ENCODE results near the gene OTOG.

Gene OTOG

DNA sequence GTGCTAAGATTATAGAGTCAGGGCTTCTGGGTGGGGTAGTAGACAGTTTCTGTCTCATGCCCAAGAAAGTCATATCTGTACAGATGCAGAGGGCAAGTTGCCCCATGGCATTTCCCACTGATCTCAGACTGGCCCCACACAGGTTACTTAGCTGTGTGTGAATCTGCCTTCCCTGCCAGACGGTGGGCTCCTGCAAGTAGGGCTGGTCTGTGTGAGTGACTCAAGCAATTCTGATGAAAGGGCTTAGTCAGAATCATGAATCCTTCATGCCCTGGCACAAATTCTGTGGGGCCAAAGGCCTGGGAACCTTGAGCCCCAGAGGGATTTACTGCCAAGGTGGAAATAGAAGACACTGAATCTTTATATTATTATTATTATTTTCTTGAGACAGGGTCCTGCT, 33.2 kb upstream of the OTOG start:
- H3K4me1 Mint-ChIP-seq (ENCODE audit: low read depth) = no peaks in the 10 kb centered on the region
- H3K4me3 Mint-ChIP-seq = no peak overlapping the region
- no peaks in the 10 kb centered on the region for H3K36me3 Mint-ChIP-seq
- peaks cover 8% of the 10 kb centered on the region for H3K27me3 Mint-ChIP-seq
- H3K9me3 Mint-ChIP-seq (ENCODE audit: low read depth) = no peaks in the 10 kb centered on the region
- no peak overlapping the region for H3K27ac Mint-ChIP-seq

GRCh38 chr11:17514476-17514875, 32.6 kb upstream of the OTOG start:
- Mint-ChIP-seq H3K27ac (no peak overlapping the region), H3K4me3 (no peak overlapping the region), H3K27me3 (peaks cover 5% of the 10 kb centered on the region), H3K36me3 (no peaks in the 10 kb centered on the region), H3K4me1 (ENCODE audit: low read depth) (no peaks in the 10 kb centered on the region), H3K9me3 (ENCODE audit: low read depth) (no peaks in the 10 kb centered on the region)

DNA sequence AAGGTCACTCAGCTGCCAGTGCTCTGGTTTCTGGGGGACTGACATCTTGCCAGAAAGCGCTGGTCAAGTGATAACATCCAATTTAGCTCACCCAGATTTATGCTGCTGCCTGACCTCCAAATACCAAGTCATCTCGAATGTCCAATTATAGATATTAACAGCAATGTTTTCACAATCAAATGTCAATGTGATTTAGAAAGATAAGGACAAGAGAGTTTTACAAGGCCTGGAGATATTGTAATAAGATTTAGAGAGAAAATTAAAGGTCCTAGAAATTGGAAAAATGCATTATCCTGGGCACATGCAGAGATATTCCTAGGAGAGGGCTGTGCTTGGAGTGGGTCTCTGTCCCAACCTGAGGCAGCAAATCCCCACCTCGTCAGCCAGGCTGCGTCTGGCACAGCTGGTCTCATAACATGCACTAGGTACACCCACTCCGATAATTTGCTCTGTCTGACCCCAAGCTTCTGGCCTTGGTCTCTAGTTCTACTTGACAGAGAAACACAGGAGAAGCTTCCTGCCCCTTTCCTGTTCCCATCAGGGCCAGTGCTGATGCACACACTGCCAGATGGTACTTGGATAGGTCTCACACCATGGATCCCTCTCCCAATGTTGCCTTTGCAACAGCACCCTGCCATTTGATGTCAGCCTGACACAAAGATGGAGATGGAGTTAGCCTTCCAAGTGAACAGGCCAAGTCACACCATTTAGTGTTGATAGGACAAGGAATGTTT, 31.4 kb upstream of the OTOG start:
- Mint-ChIP-seq H3K4me3 (no peak overlapping the region), H3K9me3 (ENCODE audit: low read depth) (no peaks in the 10 kb centered on the region), H3K27me3 (peaks cover 5% of the 10 kb centered on the region), H3K27ac (no peak overlapping the region), H3K4me1 (ENCODE audit: low read depth) (no peaks in the 10 kb centered on the region), H3K36me3 (no peaks in the 10 kb centered on the region)

DNA sequence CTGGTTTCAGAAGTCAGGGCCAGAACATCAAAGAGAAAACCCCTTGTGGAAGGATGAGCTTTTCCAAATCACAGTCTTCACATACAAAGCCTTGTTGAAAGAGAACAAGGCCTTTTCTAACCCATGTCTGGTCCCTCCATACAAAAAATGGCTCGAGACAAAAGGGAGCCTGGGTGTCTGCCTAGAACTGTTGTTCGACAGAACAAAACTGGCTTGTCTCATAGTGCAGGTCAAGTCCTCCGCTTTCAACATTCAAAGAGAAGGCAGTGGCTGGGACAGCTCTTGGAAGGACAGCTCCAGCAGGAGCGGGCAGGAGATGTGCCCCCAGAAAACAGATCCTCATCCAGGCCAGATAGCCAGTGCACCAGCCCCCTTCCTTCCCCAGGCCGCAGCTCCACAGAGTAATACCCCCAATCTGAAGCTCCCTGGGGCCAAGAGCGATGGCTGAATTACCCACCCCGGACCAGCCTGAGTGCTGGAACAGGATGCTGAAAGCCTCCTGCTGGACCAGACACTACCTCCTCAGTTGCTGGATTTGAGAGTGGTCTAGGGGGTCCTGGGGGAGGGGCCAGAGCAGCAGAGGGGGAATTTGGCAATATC, 30.4 kb upstream of the OTOG start:
- no peaks in the 10 kb centered on the region for H3K9me3 Mint-ChIP-seq (ENCODE audit: low read depth)
- H3K36me3 Mint-ChIP-seq = no peaks in the 10 kb centered on the region
- H3K27ac Mint-ChIP-seq = no peak overlapping the region

DNA sequence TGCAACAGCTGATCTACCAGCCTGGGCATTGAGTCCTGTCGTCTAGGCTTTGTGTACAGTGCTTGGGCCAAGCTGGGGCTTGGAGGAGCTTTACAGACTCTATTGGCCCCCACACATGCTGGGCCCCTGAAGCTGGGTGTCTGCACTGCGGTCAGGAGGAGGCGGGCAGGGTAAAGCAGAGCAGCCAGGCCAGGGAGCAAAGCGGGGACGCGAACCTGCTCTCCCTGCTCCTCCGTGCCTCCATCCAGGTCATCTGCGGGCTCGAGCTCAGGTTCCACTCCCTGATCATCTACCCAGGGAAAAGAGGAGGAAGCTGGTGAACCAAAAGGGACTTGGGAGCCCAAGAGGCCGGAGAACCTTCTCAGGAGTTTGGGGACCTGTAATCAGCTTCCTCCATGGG, 29.9 kb upstream of the OTOG start:
- H3K4me3 Mint-ChIP-seq = no peak overlapping the region
- H3K9me3 Mint-ChIP-seq (ENCODE audit: low read depth) = no peaks in the 10 kb centered on the region
- H3K27me3 Mint-ChIP-seq = peaks cover 5% of the 10 kb centered on the region
- no peaks in the 10 kb centered on the region for H3K4me1 Mint-ChIP-seq (ENCODE audit: low read depth)
- no peaks in the 10 kb centered on the region for H3K36me3 Mint-ChIP-seq
- no peak overlapping the region for H3K27ac Mint-ChIP-seq

More for the DNA sequence above, 30.4 kb upstream of the OTOG start:
- H3K4me3 Mint-ChIP-seq = no peak overlapping the region
- peaks cover 5% of the 10 kb centered on the region for H3K27me3 Mint-ChIP-seq
- no peaks in the 10 kb centered on the region for H3K4me1 Mint-ChIP-seq (ENCODE audit: low read depth)

GRCh38 chr11:17518366-17518765, 28.7 kb upstream of the OTOG start:
- no peaks in the 10 kb centered on the region for H3K4me1 Mint-ChIP-seq (ENCODE audit: low read depth)
- H3K4me3 Mint-ChIP-seq = no peak overlapping the region
- H3K36me3 Mint-ChIP-seq = no peaks in the 10 kb centered on the region
- no peaks in the 10 kb centered on the region for H3K9me3 Mint-ChIP-seq (ENCODE audit: low read depth)
- no peak overlapping the region for H3K27ac Mint-ChIP-seq
- peaks cover 3% of the 10 kb centered on the region for H3K27me3 Mint-ChIP-seq

GRCh38 chr11:17519061-17519885, 27.8 kb upstream of the OTOG start:
- H3K4me3 Mint-ChIP-seq = no peak overlapping the region
- no peak overlapping the region for H3K27ac Mint-ChIP-seq
- no peaks in the 10 kb centered on the region for H3K4me1 Mint-ChIP-seq (ENCODE audit: low read depth)
- peaks cover 3% of the 10 kb centered on the region for H3K27me3 Mint-ChIP-seq
- H3K9me3 Mint-ChIP-seq (ENCODE audit: low read depth) = no peaks in the 10 kb centered on the region
- no peaks in the 10 kb centered on the region for H3K36me3 Mint-ChIP-seq

DNA sequence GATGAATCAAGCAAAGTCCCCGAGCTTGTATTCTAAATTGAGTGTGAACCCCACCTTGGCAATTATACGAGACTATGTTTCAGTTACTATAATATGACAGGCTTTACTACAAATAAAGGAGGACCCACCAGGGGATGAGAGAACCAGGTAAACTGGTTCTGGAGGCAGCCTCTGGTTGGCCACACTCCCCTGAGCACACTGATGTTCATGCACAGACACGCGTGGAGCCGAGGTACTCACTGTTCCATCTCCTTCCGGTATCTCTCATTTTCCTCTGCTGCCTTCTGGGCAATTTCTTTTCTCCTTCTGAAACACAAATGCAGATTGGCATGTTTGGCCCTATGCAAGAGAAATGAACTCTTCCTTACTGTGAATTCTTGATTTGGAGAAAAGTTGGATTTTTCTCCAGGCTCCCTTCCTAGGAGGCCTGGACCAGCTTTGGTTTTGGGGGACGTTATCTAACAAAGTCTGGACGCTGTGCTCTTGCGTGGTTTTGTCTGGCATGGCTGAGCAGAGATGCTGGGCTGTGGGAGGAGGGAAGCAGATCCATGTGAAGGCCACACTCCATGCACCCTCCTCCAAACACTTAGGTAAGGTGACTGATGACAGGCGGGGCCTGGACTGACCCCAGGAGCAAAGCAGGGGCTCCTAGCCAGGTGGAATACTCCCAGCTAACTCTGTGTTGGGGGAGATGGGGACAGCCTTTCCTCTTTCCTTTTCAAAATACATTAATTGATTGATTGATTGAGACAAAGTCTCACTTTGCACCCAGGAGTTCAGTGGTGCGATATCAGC, 25.8 kb upstream of the OTOG start:
- Mint-ChIP-seq H3K27ac (no peak overlapping the region), H3K9me3 (ENCODE audit: low read depth) (no peaks in the 10 kb centered on the region), H3K4me3 (no peak overlapping the region), H3K27me3 (no peaks in the 10 kb centered on the region), H3K4me1 (ENCODE audit: low read depth) (no peaks in the 10 kb centered on the region), H3K36me3 (no peaks in the 10 kb centered on the region)

- H3K27ac Mint-ChIP-seq = no peak overlapping the region
- no peak overlapping the region for H3K4me3 Mint-ChIP-seq
- H3K4me1 Mint-ChIP-seq (ENCODE audit: low read depth) = no peaks in the 10 kb centered on the region
- H3K27me3 Mint-ChIP-seq = no peaks in the 10 kb centered on the region
- H3K36me3 Mint-ChIP-seq = no peaks in the 10 kb centered on the region
- H3K9me3 Mint-ChIP-seq (ENCODE audit: low read depth) = no peaks in the 10 kb centered on the region
Measured at GRCh38 chr11:17522655-17523054, 24.4 kb upstream of the OTOG start.

- H3K4me3 Mint-ChIP-seq = no peak overlapping the region
- no peaks in the 10 kb centered on the region for H3K9me3 Mint-ChIP-seq (ENCODE audit: low read depth)
- H3K27ac Mint-ChIP-seq = no peak overlapping the region
- H3K27me3 Mint-ChIP-seq = no peaks in the 10 kb centered on the region
- no peaks in the 10 kb centered on the region for H3K4me1 Mint-ChIP-seq (ENCODE audit: low read depth)
- H3K36me3 Mint-ChIP-seq = no peaks in the 10 kb centered on the region
Measured at GRCh38 chr11:17524221-17524620, 22.8 kb upstream of the OTOG start.

GRCh38 chr11:17525570-17525969, 21.5 kb upstream of the OTOG start:
- Mint-ChIP-seq H3K27ac (no peak overlapping the region), H3K27me3 (no peaks in the 10 kb centered on the region), H3K36me3 (no peaks in the 10 kb centered on the region), H3K9me3 (ENCODE audit: low read depth) (no peaks in the 10 kb centered on the region), H3K4me3 (no peak overlapping the region), H3K4me1 (ENCODE audit: low read depth) (no peaks in the 10 kb centered on the region)

GRCh38 chr11:17526326-17526725, 20.7 kb upstream of the OTOG start:
- Mint-ChIP-seq H3K36me3 (no peaks in the 10 kb centered on the region), H3K27me3 (no peaks in the 10 kb centered on the region), H3K4me3 (no peak overlapping the region), H3K9me3 (ENCODE audit: low read depth) (no peaks in the 10 kb centered on the region), H3K4me1 (ENCODE audit: low read depth) (no peaks in the 10 kb centered on the region), H3K27ac (no peak overlapping the region)

- H3K4me3 Mint-ChIP-seq = no peak overlapping the region
- H3K36me3 Mint-ChIP-seq = no peaks in the 10 kb centered on the region
- H3K27ac Mint-ChIP-seq = no peak overlapping the region
Measured at GRCh38 chr11:17526931-17527627, 20.0 kb upstream of the OTOG start.

GRCh38 chr11:17527628-17527995, 19.4 kb upstream of the OTOG start:
- Mint-ChIP-seq H3K27ac (no peak overlapping the region), H3K36me3 (no peaks in the 10 kb centered on the region)

More at GRCh38 chr11:17526931-17527627, 20.0 kb upstream of the OTOG start:
- Mint-ChIP-seq H3K9me3 (ENCODE audit: low read depth) (no peaks in the 10 kb centered on the region), H3K27me3 (no peaks in the 10 kb centered on the region), H3K4me1 (ENCODE audit: low read depth) (no peaks in the 10 kb centered on the region)

More at GRCh38 chr11:17527628-17527995, 19.4 kb upstream of the OTOG start:
- Mint-ChIP-seq H3K4me3 (no peak overlapping the region), H3K4me1 (ENCODE audit: low read depth) (no peaks in the 10 kb centered on the region), H3K9me3 (ENCODE audit: low read depth) (no peaks in the 10 kb centered on the region), H3K27me3 (no peaks in the 10 kb centered on the region)

Measured in activated naive CD8-positive, alpha-beta T cell (primary cell).